DOHH2 (cell line): Measurements from ENCODE around the gene NECAP2.

Source experiments
- EZH2phosphoT487 ChIP-seq: fragments of 200-600 bp; sonication (generic); IDR thresholded peaks from 2 replicates; pipeline ENCODE4 v1.6.1; 2017; ENCODE audit warnings: borderline replicate concordance, mild to moderate bottlenecking, antibody characterized with exemption, low read length, moderate library complexity, mixed read lengths
- TF ChIP-seq, protein P1 (sequence below): fragments of 200-600 bp; sonication (generic); IDR thresholded peaks from one replicate; pipeline ENCODE4 v1.5.1; 2014; ENCODE audit warnings: antibody characterized with exemption, mild to moderate bottlenecking, low read depth, low read length; ENCODE audit not compliant: poor library complexity, severe bottlenecking

DNA sequence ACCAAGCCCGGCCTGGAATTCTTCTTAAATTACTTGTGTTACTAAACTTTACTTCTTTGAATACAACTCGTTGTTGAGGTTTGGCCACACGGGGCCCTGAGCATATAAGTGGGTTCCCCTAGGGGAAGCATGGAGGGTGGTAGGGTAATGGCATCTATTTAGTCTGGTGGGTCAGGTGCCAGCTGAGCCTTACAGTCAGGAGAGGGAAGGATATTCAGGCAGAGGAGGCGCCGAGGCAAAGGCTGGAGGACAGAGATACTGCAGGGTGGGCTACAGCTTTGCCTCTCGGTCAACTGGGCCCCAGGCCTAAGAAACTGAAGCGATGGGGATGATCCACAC is 424 bp upstream of the NECAP2 start:
- TF ChIP-seq, protein P1, sequence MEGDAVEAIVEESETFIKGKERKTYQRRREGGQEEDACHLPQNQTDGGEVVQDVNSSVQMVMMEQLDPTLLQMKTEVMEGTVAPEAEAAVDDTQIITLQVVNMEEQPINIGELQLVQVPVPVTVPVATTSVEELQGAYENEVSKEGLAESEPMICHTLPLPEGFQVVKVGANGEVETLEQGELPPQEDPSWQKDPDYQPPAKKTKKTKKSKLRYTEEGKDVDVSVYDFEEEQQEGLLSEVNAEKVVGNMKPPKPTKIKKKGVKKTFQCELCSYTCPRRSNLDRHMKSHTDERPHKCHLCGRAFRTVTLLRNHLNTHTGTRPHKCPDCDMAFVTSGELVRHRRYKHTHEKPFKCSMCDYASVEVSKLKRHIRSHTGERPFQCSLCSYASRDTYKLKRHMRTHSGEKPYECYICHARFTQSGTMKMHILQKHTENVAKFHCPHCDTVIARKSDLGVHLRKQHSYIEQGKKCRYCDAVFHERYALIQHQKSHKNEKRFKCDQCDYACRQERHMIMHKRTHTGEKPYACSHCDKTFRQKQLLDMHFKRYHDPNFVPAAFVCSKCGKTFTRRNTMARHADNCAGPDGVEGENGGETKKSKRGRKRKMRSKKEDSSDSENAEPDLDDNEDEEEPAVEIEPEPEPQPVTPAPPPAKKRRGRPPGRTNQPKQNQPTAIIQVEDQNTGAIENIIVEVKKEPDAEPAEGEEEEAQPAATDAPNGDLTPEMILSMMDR: no peak
- TF ChIP-seq EZH2phosphoT487: no peak
